Adrenal gland (tissue), 12 donors: ENCODE measurements around the gene FRMD8. TPM values are rescaled to one million over a fixed set of nuclear protein-coding genes. Genes with fewer than 3 reads are reported as not detected.

ENCODE experiments used
- DNase-seq, 7 donors: peaks; one replicate each; pipeline ENCODE4 v3.0.0-alpha.2; 2019 to 2020
- H3K27ac ChIP-seq, 5 donors: fragments of 200-600 bp; sonication (generic) in 4 of 5; 1 replicate in 3 of 5; 2 replicates in 2 of 5; pipeline versions ENCODE4 v1.5.1 to v1.8.0; 2016 to 2020; ENCODE audit warnings: mild to moderate bottlenecking in 1 of 5
- H3K27me3 ChIP-seq: fragments of 200-600 bp; 2 replicates; pipeline ENCODE4 v1.8.0; 2021
- H3K36me3 ChIP-seq, 2 donors: fragments of 200-600 bp; replicated peaks in 1 of 2; 1 replicate in 1 of 2; 2 replicates in 1 of 2; pipeline versions ENCODE4 v1.5.1 to v1.8.0; 2018 to 2022
- H3K4me1 ChIP-seq, 2 donors: fragments of 200-600 bp; replicated peaks in 1 of 2; 1 replicate in 1 of 2; 2 replicates in 1 of 2; pipeline versions ENCODE4 v1.5.1 to v1.8.0; 2018 to 2021
- H3K4me3 ChIP-seq, 4 donors: fragments of 200-600 bp; sonication (generic) in 3 of 4; one replicate each; pipeline ENCODE4 v1.5.1; 2016 to 2018
- H3K9me3 ChIP-seq, 3 donors: fragments of 200-600 bp; sonication (generic) in 1 of 3; replicated peaks in 1 of 3; 1 replicate in 2 of 3; 2 replicates in 1 of 3; pipeline versions ENCODE4 v1.5.1 to v1.8.0; 2016 to 2021
- POLR2A ChIP-seq, 2 donors: fragments of 450-650 bp; IDR thresholded peaks; one replicate each; pipeline ENCODE4 v1.6.1; 2017; ENCODE audit warnings: antibody characterized with exemption in 2 of 2, mild to moderate bottlenecking in 2 of 2, moderate library complexity in 1 of 2
- WGBS, 4 donors: extraction: QIAGEN DNeasy Blood & Tissue Kit in 2 of 4; methylation state at CpG; one replicate each; pipeline versions ENCODE4 v1.1.5 to v1.1.7; 2013 to 2017; 5-methylcytosine and 5-hydroxymethylcytosine counted together
- intact Hi-C, 2 donors: fragments of 100-400 bp; cut with DNase I; formaldehyde crosslinking; loops; one replicate each; pipeline versions ENCODE4 v1.14.1 to v1.15.0; 2022 to 2023
- polyA plus RNA-seq, 3 donors: library from polyadenylated mRNA; stranded (reverse); fragments of 200-250 nt in 2 of 3; fragments of 350-450 nt in 1 of 3; fragmentation: Illumina TruSeq in 1 of 3; extraction: RNeasy Lipid Tissue Mini Kit (QIAGEN cat#74804) in 1 of 3; gene quantifications; one replicate each; pipeline ENCODE4 v1.2.3, GENCODE V29; 2013 to 2014
- total RNA-seq, 9 donors: library from RNA; depleted of rRNA in 4 of 9; stranded (reverse); fragments of >200 nt in 4 of 9; fragments of 120-200 nt in 1 of 9; fragmentation: NEBNext Ultra II Directional in 1 of 9; extraction: Animal tissue kit (Norgen Biotek cat#: 25700) in 1 of 9; gene quantifications; one replicate each; pipeline versions ENCODE4 v1.1.0 to v1.2.4, GENCODE V29; 2013 to 2023
- TF ChIP-seq, protein P1 (sequence below), 6 experiments: fragments of 450-650 bp in 4 of 6; fragments of 200-600 bp in 2 of 6; sonication (generic) in 1 of 6; IDR thresholded peaks; 1 replicate in 5 of 6; 2 replicates in 1 of 6; pipeline versions ENCODE4 v1.5.1 to v1.8.0; 2016 to 2021; ENCODE audit warnings: antibody characterized with exemption in 6 of 6, mild to moderate bottlenecking in 2 of 6, moderate library complexity in 1 of 6
- donor health status: healthy with polysubstance abuse.
- donor health status: Bipolar disorder and iron deficiency.
- donor health status: DM: yes; HTN: yes; CAD: no.
- donor health status: DM: no; HTN: no; CAD: no.
- donor health status: DM: no; HTN: no; CAD: no.
- donor health status: DM: yes; HTN: yes; CAD: no.

FRMD8 gene
- total and polyA plus RNA-seq, 12 donors = 5.3 to 52.1 (median 33.9) TPM

DNA sequence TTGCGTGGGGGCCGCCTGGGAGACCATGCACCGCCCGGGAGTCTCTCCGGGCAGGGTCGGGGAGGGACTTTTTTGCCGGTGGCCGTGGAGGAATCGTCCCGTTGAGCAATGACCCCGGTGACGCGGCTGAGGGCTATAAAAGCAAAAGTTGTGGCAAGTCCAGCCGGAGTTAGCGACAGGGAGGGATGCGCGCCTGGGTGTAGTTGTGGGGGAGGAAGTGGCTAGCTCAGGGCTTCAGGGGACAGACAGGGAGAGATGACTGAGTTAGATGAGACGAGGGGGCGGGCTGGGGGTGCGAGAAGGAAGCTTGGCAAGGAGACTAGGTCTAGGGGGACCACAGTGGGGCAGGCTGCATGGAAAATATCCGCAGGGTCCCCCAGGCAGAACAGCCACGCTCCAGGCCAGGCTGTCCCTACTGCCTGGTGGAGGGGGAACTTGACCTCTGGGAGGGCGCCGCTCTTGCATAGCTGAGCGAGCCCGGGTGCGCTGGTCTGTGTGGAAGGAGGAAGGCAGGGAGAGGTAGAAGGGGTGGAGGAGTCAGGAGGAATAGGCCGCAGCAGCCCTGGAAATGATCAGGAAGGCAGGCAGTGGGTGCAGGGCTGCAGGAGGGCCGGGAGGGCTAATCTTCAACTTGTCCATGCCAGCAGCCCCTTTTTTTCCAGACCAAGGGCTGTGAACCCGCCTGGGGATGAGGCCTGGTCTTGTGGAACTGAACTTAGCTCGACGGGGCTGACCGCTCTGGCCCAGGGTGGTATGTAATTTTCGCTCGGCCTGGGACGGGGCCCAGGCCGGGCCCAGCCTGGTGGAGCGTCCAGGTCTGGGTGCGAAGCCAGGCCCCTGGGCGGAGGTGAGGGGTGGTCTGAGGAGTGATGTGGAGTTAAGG is 36.4 kb downstream of the FRMD8 start, which contains the start of gene NEAT1:
Gene NEAT1, plus strand, starts transcription at position 166 of the 883 bp plus-strand sequence.
- intact Hi-C loops = loop anchor here in 1 of 2 donors (5.0 kb wide), 1 partner anchor 74 kb away; the partner anchor contains the start of gene MALAT1
- H3K27ac ChIP-seq = peak within 1 kb of the TSS; percentile 91 to 100 (median 100)
- peaks cover 39 to 53% of the 10 kb centered on the region in 2 donors for H3K4me1 ChIP-seq
- peak; percentile 97 to 99 (median 98) for DNase-seq
- no peaks in the 10 kb centered on the region for H3K27me3 ChIP-seq
- H3K4me3 ChIP-seq = peak within 1 kb of the TSS; percentile 64 to 84 (median 82)
- peak in 1 of 2 donors; percentile 100 for TF ChIP-seq POLR2A (IDR thresholded peaks at IDR 0.05)
- TF ChIP-seq, protein P1, sequence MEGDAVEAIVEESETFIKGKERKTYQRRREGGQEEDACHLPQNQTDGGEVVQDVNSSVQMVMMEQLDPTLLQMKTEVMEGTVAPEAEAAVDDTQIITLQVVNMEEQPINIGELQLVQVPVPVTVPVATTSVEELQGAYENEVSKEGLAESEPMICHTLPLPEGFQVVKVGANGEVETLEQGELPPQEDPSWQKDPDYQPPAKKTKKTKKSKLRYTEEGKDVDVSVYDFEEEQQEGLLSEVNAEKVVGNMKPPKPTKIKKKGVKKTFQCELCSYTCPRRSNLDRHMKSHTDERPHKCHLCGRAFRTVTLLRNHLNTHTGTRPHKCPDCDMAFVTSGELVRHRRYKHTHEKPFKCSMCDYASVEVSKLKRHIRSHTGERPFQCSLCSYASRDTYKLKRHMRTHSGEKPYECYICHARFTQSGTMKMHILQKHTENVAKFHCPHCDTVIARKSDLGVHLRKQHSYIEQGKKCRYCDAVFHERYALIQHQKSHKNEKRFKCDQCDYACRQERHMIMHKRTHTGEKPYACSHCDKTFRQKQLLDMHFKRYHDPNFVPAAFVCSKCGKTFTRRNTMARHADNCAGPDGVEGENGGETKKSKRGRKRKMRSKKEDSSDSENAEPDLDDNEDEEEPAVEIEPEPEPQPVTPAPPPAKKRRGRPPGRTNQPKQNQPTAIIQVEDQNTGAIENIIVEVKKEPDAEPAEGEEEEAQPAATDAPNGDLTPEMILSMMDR (IDR thresholded peaks at IDR 0.05) = peak in 2 of 6 experiments; percentile 15 to 16
- WGBS, 4 donors = 3 to 14% (median 8%) methylated on average over 33 to 40 of the region's 40 CpGs
- peaks cover 0 to 39% of the 10 kb centered on the region in 2 donors for H3K36me3 ChIP-seq
- H3K9me3 ChIP-seq = no peaks in the 10 kb centered on the region

DNA sequence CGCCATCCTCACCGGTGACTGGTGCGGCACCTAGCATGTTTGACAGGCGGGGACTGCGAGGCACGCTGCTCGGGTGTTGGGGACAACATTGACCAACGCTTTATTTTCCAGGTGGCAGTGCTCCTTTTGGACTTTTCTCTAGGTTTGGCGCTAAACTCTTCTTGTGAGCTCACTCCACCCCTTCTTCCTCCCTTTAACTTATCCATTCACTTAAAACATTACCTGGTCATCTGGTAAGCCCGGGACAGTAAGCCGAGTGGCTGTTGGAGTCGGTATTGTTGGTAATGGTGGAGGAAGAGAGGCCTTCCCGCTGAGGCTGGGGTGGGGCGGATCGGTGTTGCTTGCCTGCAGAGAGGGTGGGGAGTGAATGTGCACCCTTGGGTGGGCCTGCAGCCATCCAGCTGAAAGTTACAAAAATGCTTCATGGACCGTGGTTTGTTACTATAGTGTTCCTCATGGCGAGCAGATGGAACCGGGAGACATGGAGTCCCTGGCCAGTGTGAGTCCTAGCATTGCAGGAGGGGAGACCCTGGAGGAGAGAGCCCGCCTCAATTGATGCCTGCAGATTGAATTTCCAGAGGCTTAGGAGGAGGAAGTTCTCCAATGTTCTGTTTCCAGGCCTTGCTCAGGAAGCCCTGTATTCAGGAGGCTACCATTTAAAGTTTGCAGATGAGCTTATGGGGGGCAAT is 37.2 kb downstream of the FRMD8 start:
- Histone ChIP-seq H3K9me3 (no peaks in the 10 kb centered on the region), H3K4me3 (peak overlapping the region; percentile 64 to 84 (median 82)), H3K36me3 (peaks cover 0 to 39% of the 10 kb centered on the region in 2 donors), H3K4me1 (peaks cover 31 to 53% of the 10 kb centered on the region in 2 donors), H3K27me3 (no peaks in the 10 kb centered on the region), H3K27ac (peak overlapping the region; percentile 91 to 100 (median 100))
- WGBS, 4 donors = 8 to 16% (median 10%) methylated on average over 15 to 19 of the region's 19 CpGs
- TF ChIP-seq POLR2A (IDR thresholded peaks at IDR 0.05) = no peak
- TF ChIP-seq, protein P1 (IDR thresholded peaks at IDR 0.05) = peak in 1 of 6 experiments; percentile 1
- DNase-seq = peak in 4 of 7 donors; percentile 42 to 67 (median 54)
- intact Hi-C loops = loop anchor here in 1 of 2 donors (5.0 kb wide), 1 partner anchor 74 kb away; the partner anchor contains the start of gene MALAT1

DNA sequence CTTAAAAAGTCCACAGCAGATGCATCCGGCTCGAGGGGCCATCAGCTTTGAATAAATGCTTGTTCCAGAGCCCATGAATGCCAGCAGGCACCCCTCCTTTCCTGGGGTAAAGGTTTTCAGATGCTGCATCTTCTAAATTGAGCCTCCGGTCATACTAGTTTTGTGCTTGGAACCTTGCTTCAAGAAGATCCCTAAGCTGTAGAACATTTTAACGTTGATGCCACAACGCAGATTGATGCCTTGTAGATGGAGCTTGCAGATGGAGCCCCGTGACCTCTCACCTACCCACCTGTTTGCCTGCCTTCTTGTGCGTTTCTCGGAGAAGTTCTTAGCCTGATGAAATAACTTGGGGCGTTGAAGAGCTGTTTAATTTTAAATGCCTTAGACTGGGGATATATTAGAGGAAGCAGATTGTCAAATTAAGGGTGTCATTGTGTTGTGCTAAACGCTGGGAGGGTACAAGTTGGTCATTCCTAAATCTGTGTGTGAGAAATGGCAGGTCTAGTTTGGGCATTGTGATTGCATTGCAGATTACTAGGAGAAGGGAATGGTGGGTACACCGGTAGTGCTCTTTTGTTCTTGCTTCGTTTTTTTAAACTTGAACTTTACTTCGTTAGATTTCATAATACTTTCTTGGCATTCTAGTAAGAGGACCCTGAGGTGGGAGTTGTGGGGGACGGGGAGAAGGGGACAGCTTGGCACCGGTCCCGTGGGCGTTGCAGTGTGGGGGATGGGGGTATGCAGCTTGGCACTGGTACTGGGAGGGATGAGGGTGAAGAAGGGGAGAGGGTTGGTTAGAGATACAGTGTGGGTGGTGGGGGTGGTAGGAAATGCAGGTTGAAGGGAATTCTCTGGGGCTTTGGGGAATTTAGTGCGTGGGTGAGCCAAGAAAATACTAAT is 38.0 kb downstream of the FRMD8 start:
- Histone ChIP-seq H3K27ac (peak overlapping the region; percentile 91 to 100 (median 100)), H3K4me1 (peaks cover 23 to 51% of the 10 kb centered on the region in 2 donors), H3K4me3 (peak overlapping the region; percentile 64 to 84 (median 82)), H3K9me3 (no peaks in the 10 kb centered on the region), H3K27me3 (no peaks in the 10 kb centered on the region), H3K36me3 (peaks cover 0 to 39% of the 10 kb centered on the region in 2 donors)
- DNase-seq = peak; percentile 63 to 77 (median 75)
- TF ChIP-seq, protein P1 (IDR thresholded peaks at IDR 0.05) = no peak
- TF ChIP-seq POLR2A (IDR thresholded peaks at IDR 0.05) = peak in 1 of 2 donors; percentile 54
- intact Hi-C loops = loop anchor here in 1 of 2 donors (5.0 kb wide), 1 partner anchor 73 kb away; the partner anchor contains the start of gene MALAT1
- WGBS, 4 donors = 4 to 16% (median 6%) methylated on average over 16 to 18 of the region's 18 CpGs
